Activated T-helper 9 cell treated with anti-CD3 and anti-CD28 coated beads, Interleukin-2, amount 50 U/mL, for 16 hours (primary cell): ENCODE results near the gene VWA1.
"Not testable (repeated sequence)": the region's sequence is repeated elsewhere in the genome, so short reads cannot be mapped to it uniquely, and the experiment has no call there.

Experiments
- DNase-seq: peaks from one replicate; pipeline ENCODE4 v3.0.0-alpha.2; 2020; ENCODE audit warnings: low read depth

Gene VWA1

GRCh38 chr1:1455934-1456333 is 20.4 kb downstream of the VWA1 start:
- not testable (repeated sequence) for DNase-seq

- DNase-seq = not testable (repeated sequence)
Observed at GRCh38 chr1:1456683-1457255, 21.3 kb downstream of the VWA1 start.

- not testable (repeated sequence) for DNase-seq
Observed at GRCh38 chr1:1459156-1459555, 23.7 kb downstream of the VWA1 start.

GRCh38 chr1:1459711-1460110 is 24.2 kb downstream of the VWA1 start:
- DNase-seq = not testable (repeated sequence)

GRCh38 chr1:1460540-1461130 is 25.1 kb downstream of the VWA1 start:
- no peak for DNase-seq

- no peak for DNase-seq
Observed at GRCh38 chr1:1461721-1462317, 26.3 kb downstream of the VWA1 start.

GRCh38 chr1:1462318-1462966 is 27.0 kb downstream of the VWA1 start:
- no peak for DNase-seq

GRCh38 chr1:1463312-1463711 is 27.8 kb downstream of the VWA1 start:
- no peak for DNase-seq

GRCh38 chr1:1468196-1468985 is 32.9 kb downstream of the VWA1 start:
- not testable (repeated sequence) for DNase-seq

- DNase-seq = no peak
Observed at GRCh38 chr1:1470626-1471388, 35.3 kb downstream of the VWA1 start.

GRCh38 chr1:1471389-1472052 is 36.0 kb downstream of the VWA1 start, which contains the start of gene ATAD3B:
ATAD3B (plus strand) TSS chr1:1471765; CDS start chr1:1471885, 120 bp downstream.
- peak; percentile 86 for DNase-seq

GRCh38 chr1:1472053-1472876 is 36.8 kb downstream of the VWA1 start:
- not testable (repeated sequence) for DNase-seq

- not testable (repeated sequence) for DNase-seq
Observed at GRCh38 chr1:1476011-1476410, 40.5 kb downstream of the VWA1 start.

- no peak for DNase-seq
Observed at GRCh38 chr1:1477206-1477605, 41.7 kb downstream of the VWA1 start.

GRCh38 chr1:1479547-1480487 is 44.3 kb downstream of the VWA1 start:
- no peak for DNase-seq

GRCh38 chr1:1480488-1480867 is 45.0 kb downstream of the VWA1 start:
- DNase-seq = not testable (repeated sequence)

- not testable (repeated sequence) for DNase-seq
Observed at GRCh38 chr1:1481811-1482210, 46.3 kb downstream of the VWA1 start.

- DNase-seq = no peak
Observed at GRCh38 chr1:1482856-1483255, 47.4 kb downstream of the VWA1 start.

GRCh38 chr1:1483714-1484113 is 48.2 kb downstream of the VWA1 start:
- no peak for DNase-seq
